Measurements from ENCODE around the gene ZFY.

ZFY gene

GRCh38 chrY:2934861-2935715 is at the start of gene ZFY:
TSS of gene ZFY (plus strand) at chrY:2935381. CDS start at chrY:2953937, 18,556 bp downstream.
- no peak for FAIRE-seq

- FAIRE-seq: no peak
These were observed 49.3 kb upstream of the ZFY start for GRCh38 chrY:2885880-2886279.

GRCh38 chrY:2887386-2887785 is 47.8 kb upstream of the ZFY start:
- no peak for FAIRE-seq

- no peak for FAIRE-seq
These were observed 47.2 kb upstream of the ZFY start for GRCh38 chrY:2887955-2888354.

- FAIRE-seq: no peak
These were observed 41.7 kb upstream of the ZFY start for GRCh38 chrY:2893471-2893870.

GRCh38 chrY:2896050-2896449 is 39.1 kb upstream of the ZFY start:
- no peak for FAIRE-seq

GRCh38 chrY:2907356-2907755 is 27.8 kb upstream of the ZFY start:
- no peak for FAIRE-seq

GRCh38 chrY:2913066-2913815 is 21.9 kb upstream of the ZFY start:
- no peak for FAIRE-seq

GRCh38 chrY:2934078-2934477 is 1.1 kb upstream of the ZFY start:
- no peak for FAIRE-seq

GRCh38 chrY:2935716-2936435 is 695 bp downstream of the ZFY start:
- FAIRE-seq: no peak

- no peak for FAIRE-seq
These were observed 1.2 kb downstream of the ZFY start for GRCh38 chrY:2936436-2936750.

GRCh38 chrY:2937149-2937548 is 2.0 kb downstream of the ZFY start:
- no peak for FAIRE-seq

GRCh38 chrY:2949590-2950252 is 14.5 kb downstream of the ZFY start:
- no peak for FAIRE-seq

GRCh38 chrY:2950655-2951054 is 15.5 kb downstream of the ZFY start:
- no peak for FAIRE-seq

- no peak for FAIRE-seq
These were observed 17.7 kb downstream of the ZFY start for GRCh38 chrY:2952912-2953311.

- FAIRE-seq: no peak
These were observed 19.6 kb downstream of the ZFY start for GRCh38 chrY:2954735-2955134.

GRCh38 chrY:2955561-2955960 is 20.4 kb downstream of the ZFY start:
- no peak for FAIRE-seq

- FAIRE-seq: no peak
These were observed 26.9 kb downstream of the ZFY start for GRCh38 chrY:2962061-2962460.

GRCh38 chrY:2964814-2965213 is 29.6 kb downstream of the ZFY start:
- no peak for FAIRE-seq

GRCh38 chrY:2965629-2966028 is 30.4 kb downstream of the ZFY start:
- no peak for FAIRE-seq

- FAIRE-seq: no peak
These were observed 34.4 kb downstream of the ZFY start for GRCh38 chrY:2969561-2969960.

GRCh38 chrY:2972708-2973107 is 37.5 kb downstream of the ZFY start:
- FAIRE-seq: no peak

- FAIRE-seq: no peak
These were observed 38.0 kb downstream of the ZFY start for GRCh38 chrY:2973110-2973751.
